Fibroblast of pulmonary artery (primary cell): Measurements from ENCODE around the gene GPR151.
"Not testable (repeated sequence)": the region's sequence is repeated elsewhere in the genome, so short reads cannot be mapped to it uniquely, and the experiment has no call there.

ENCODE experiments used
- DNase-seq: peaks from one replicate; pipeline ENCODE4 v3.0.0-alpha.2; 2010; ENCODE audit warnings: low read depth
- H3K4me3 ChIP-seq: replicated peaks from 2 replicates; pipeline ENCODE4 v1.5.1; 2011; ENCODE audit warnings: low read depth, mild to moderate bottlenecking, control low read depth, low read length, moderate library complexity
- TF ChIP-seq, protein P1 (sequence below): IDR thresholded peaks from 2 replicates; pipeline ENCODE4 v1.5.1; 2011; ENCODE audit warnings: mild to moderate bottlenecking, control low read depth, low read length, inconsistent platforms; ENCODE audit errors: missing control alignments

GPR151 gene

DNA sequence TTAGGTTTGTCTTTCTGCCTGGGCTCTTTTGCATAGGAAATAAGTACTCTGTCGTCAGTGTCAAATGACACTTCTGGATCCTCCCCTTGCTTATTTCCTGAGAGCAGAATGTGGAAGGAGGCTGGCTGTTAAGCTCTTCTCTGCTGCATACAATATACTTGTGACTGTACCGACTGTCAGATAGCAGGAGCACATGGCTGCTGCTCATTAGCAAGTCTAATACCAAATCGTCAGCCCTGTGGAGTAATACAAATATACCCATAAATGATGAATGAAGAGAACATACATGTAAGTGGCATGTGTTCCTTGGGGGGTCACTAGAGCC, at the start of gene GPR151:
Gene GPR151 (minus strand): TSS at position 40 of the 325 bp plus-strand sequence. CDS start 77 bp downstream, outside the sequence.
- no peak within 1 kb of the TSS for H3K4me3 ChIP-seq
- TF ChIP-seq, protein P1, sequence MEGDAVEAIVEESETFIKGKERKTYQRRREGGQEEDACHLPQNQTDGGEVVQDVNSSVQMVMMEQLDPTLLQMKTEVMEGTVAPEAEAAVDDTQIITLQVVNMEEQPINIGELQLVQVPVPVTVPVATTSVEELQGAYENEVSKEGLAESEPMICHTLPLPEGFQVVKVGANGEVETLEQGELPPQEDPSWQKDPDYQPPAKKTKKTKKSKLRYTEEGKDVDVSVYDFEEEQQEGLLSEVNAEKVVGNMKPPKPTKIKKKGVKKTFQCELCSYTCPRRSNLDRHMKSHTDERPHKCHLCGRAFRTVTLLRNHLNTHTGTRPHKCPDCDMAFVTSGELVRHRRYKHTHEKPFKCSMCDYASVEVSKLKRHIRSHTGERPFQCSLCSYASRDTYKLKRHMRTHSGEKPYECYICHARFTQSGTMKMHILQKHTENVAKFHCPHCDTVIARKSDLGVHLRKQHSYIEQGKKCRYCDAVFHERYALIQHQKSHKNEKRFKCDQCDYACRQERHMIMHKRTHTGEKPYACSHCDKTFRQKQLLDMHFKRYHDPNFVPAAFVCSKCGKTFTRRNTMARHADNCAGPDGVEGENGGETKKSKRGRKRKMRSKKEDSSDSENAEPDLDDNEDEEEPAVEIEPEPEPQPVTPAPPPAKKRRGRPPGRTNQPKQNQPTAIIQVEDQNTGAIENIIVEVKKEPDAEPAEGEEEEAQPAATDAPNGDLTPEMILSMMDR = no peak
- peak; percentile 11 for DNase-seq

DNA sequence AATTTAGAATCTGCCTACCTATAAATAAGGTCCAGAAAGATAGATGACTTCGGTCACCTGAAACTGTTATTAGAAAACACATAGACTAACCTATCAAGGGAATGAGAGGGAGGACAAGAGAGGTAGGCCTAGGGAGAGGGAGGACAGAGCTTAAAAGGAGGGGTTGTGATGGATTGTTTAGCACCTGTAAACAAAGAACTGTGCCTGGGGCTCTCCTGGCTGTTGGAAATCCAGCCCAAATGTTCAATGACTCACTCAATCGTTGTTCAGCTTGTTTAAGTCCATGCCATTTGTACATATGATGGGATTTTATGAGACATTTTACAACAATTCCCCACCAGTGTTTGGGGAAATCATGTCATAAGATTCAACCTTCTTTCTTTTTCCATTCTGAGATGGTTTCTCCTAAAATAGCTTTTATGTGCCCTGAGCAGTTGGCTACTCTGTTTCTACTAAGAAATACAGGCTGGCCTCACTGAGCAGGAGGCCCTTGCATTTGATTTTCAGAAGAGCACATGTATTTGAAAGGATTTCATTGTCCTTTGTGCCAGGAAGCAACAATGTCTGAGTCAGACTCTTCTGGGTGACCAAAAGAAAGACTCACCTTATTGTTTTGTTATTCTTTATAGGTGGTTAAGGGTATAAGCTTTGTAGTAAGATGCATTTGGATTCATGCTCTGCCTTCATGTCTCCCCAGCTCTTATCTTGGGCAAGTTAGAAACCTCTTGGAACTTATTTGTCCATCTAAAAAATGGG, 48.2 kb upstream of the GPR151 start:
- H3K4me3 ChIP-seq = no peak overlapping the region
- TF ChIP-seq, protein P1 = no peak
- no peak for DNase-seq

DNA sequence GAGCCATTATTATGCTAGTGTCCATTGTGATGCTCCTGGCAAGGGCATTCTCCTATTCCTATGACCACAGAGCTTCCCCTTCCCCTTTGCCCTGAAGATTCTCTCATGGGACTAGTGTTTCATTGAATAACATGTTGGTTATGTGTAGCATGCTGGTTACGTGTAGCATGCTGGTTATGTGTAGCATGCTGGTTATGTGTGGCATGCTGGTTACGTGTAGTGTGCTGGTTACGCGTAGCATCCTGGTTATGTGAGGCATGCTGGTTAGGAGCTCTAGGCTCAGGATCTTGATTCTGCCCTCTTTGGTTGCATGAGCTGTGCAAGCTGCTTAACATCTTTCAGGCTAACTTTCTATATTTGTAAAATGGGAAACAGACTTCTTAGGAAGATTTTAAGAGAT, 46.5 kb upstream of the GPR151 start:
- no peak overlapping the region for H3K4me3 ChIP-seq
- TF ChIP-seq, protein P1 = no peak
- DNase-seq = no peak

DNA sequence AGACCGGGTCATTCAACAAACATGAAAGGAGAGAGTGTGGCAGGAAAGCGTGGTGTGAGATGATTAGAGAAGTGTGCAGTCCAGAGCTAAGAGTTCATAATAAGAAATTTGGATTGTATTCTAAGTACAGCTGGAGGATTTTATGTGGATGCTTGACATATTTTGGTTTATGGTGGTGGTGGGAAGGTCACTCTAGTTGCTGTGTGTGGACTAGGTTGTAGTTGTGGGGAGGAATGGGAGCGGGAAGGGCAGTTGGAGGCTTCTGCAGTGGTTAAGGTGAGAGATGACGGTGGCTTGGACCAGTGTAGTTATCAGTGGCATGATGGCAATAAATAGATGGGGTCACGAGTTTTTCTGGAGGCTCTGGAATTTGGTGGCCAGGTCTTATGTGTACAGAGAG, 45.7 kb upstream of the GPR151 start:
- DNase-seq = no peak
- H3K4me3 ChIP-seq = no peak overlapping the region
- TF ChIP-seq, protein P1 = no peak

DNA sequence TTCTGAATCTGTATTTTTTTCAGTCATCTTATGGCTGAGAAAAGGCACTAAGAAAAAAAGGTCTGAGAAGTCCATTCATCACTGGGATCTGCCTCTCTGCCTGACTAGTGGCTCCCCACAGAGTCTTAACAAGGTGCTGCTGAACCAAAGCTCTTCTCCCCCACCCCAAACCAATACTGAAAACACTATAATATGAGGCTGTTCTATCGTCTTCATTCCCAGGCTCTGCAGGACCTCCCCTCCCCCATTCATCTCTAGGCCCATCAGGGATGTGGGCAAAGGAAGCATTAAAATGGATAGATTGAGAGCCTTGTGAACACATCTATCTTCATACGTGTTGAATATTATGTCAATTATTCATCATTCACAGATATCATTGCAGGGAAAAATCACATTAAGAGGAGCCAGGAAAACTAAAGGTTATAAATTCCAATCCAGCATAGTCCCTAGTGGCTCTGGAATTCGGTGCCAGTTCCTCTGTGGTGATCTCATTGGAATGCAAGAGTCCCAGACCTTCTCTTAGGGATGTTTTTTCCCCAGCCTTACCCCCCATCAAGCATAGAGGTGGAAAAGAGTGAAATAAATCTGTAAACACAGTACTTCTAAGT, 44.3 kb upstream of the GPR151 start:
- no peak overlapping the region for H3K4me3 ChIP-seq
- peak; percentile 4 for DNase-seq
- TF ChIP-seq, protein P1 = no peak

DNA sequence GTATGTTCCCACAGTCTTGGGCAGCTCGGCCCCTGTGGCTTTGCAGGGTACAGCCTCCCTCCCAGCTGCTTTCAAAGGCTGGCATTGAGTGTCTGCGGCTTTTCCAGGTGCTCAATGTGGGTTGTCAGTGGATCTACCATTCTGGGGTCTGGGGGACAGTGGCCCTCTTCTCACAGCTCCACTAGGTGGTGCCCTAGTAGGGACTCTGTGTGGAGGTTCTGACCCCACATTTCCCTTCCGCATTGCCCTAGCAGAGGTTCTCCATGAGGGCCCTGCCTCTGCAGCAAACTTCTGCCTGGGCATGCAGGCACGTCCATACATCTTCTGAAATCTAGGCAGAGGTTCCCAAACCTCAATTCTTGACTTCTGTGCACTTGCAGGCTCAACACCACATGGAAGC, 40.9 kb upstream of the GPR151 start:
- H3K4me3 ChIP-seq, DNase-seq: not testable (repeated sequence)

DNA sequence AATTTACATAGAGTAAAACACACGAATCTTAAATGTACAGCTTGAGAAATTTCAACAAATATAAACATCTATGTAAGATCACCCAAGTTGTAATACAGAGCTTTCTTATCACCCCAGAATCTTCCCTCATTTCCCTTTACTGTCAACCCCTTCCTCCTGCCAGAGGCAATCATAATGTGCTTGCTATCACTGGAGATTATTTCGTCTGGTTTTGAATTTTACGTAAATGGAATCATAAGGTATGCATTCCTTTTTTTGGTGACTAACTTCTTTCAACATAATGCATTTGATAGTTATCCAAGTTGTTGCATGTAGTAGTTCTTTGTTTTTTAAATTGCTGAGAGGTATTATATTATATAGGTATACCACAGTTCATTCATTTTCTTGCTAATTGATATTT, 37.5 kb upstream of the GPR151 start:
- no peak for DNase-seq
- no peak overlapping the region for H3K4me3 ChIP-seq
- TF ChIP-seq, protein P1 = no peak
